Subcutaneous abdominal adipose tissue (tissue), 5 donors: Measurements from ENCODE around the gene FREM1.

Source experiments
- H3K27ac ChIP-seq: one replicate; pipeline ENCODE4 v1.7.0; 2013; ENCODE audit warnings: low read depth, mild to moderate bottlenecking, inconsistent platforms, low read length, moderate library complexity
- H3K27me3 ChIP-seq, 5 donors: one replicate each; pipeline ENCODE4 v1.7.0; 2013; ENCODE audit warnings: low read length in 5 of 5, inconsistent platforms in 1 of 5; ENCODE audit not compliant: control insufficient read depth in 5 of 5, insufficient read depth in 4 of 5
- H3K36me3 ChIP-seq, 5 donors: one replicate each; pipeline ENCODE4 v1.7.0; 2013; ENCODE audit warnings: low read length in 5 of 5; ENCODE audit not compliant: control insufficient read depth in 5 of 5, insufficient read depth in 5 of 5
- H3K4me1 ChIP-seq, 5 donors: one replicate each; pipeline ENCODE4 v1.7.0; 2013; ENCODE audit warnings: low read length in 5 of 5, mild to moderate bottlenecking in 3 of 5, moderate library complexity in 1 of 5; ENCODE audit not compliant: control insufficient read depth in 5 of 5, insufficient read depth in 5 of 5
- H3K4me3 ChIP-seq, 5 donors: one replicate each; pipeline ENCODE4 v1.7.0; 2013; ENCODE audit warnings: low read length in 5 of 5, low read depth in 1 of 5
- H3K9ac ChIP-seq, 5 donors: one replicate each; pipeline ENCODE4 v1.7.0; 2013; ENCODE audit warnings: low read length in 5 of 5, mild to moderate bottlenecking in 4 of 5, moderate library complexity in 3 of 5
- H3K9me3 ChIP-seq, 5 donors: one replicate each; pipeline ENCODE4 v1.7.0; 2013; ENCODE audit warnings: low read length in 5 of 5; ENCODE audit not compliant: control insufficient read depth in 5 of 5
- donor health status: healthy.
- donor health status: healthy.
- donor health status: healthy.
- donor health status: healthy.
- donor health status: healthy.

The FREM1 gene

GRCh38 chr9:14780251-14780650, 130.0 kb downstream of the FREM1 start:
- Histone ChIP-seq H3K36me3 (peaks cover 5 to 17% (median 12%) of the 10 kb centered on the region in 5 donors), H3K9ac (peak overlapping the region in 1 of 5 donors; percentile 27), H3K9me3 (no peaks in the 10 kb centered on the region), H3K27me3 (no peaks in the 10 kb centered on the region), H3K27ac (peak overlapping the region; percentile 72), H3K4me1 (peaks cover 0 to 13% (median 9%) of the 10 kb centered on the region in 5 donors), H3K4me3 (peak overlapping the region in 2 of 5 donors; percentile 26 to 36)

DNA sequence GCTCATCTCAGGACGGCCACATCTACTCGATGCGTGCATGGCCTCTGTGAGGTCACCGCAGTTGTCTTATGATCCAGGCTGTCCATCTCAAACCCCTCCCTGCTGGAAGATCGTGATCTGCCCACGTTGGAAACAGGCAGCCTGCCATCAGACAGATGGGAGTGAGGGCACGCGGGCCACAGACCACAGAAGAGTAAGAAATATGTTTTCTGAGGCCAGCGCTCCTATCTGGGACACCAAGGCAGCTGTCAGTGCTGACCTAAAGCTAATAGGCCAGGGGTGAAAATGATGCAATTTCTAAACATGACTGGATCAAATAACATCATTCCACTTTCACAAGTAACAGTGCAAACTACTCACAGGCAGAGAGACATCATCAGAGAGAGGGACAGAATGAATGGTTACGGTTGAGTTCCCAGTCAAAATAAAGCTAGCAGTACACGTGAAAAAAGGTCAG, 130.6 kb downstream of the FREM1 start:
- peaks cover 5 to 17% (median 12%) of the 10 kb centered on the region in 5 donors for H3K36me3 ChIP-seq
- no peaks in the 10 kb centered on the region for H3K9me3 ChIP-seq
- H3K4me3 ChIP-seq = peak overlapping the region in 2 of 5 donors; percentile 26 to 36
- H3K4me1 ChIP-seq = peaks cover 0 to 13% (median 11%) of the 10 kb centered on the region in 5 donors
- no peak overlapping the region for H3K9ac ChIP-seq
- peak overlapping the region; percentile 72 for H3K27ac ChIP-seq
- no peaks in the 10 kb centered on the region for H3K27me3 ChIP-seq

GRCh38 chr9:14778565-14778964, 131.7 kb downstream of the FREM1 start:
- Histone ChIP-seq H3K9me3 (no peaks in the 10 kb centered on the region), H3K27ac (no peak overlapping the region), H3K4me3 (no peak overlapping the region), H3K36me3 (peaks cover 3 to 15% (median 8%) of the 10 kb centered on the region in 5 donors), H3K4me1 (peaks cover 0 to 18% (median 12%) of the 10 kb centered on the region in 5 donors), H3K27me3 (no peaks in the 10 kb centered on the region), H3K9ac (no peak overlapping the region)

DNA sequence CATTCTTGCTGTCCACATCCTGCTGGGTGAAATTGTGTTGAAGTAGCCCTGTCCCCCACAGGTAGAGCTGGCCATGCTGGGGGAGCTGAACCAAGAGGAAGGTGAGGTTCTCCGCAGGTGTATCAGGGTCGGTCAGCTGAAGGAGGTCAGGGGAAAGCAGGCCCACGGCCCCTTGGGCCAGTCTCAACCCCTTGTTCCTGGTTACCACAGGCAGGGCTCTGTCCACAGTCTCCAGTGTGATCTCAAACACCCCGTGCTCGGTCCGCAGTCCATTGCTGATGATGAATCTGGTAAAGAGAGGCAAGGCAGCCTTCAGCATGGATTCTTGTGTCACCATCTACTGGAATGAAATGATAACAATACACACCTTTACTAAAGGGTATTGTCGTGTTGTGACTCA, 134.3 kb downstream of the FREM1 start:
- H3K36me3 ChIP-seq = peaks cover 3 to 5% (median 4%) of the 10 kb centered on the region in 5 donors
- H3K4me1 ChIP-seq = peaks cover 0 to 18% (median 8%) of the 10 kb centered on the region in 5 donors
- H3K9ac ChIP-seq = no peak overlapping the region
- H3K27ac ChIP-seq = no peak overlapping the region
- no peaks in the 10 kb centered on the region for H3K9me3 ChIP-seq
- H3K27me3 ChIP-seq = no peaks in the 10 kb centered on the region
- no peak overlapping the region for H3K4me3 ChIP-seq

DNA sequence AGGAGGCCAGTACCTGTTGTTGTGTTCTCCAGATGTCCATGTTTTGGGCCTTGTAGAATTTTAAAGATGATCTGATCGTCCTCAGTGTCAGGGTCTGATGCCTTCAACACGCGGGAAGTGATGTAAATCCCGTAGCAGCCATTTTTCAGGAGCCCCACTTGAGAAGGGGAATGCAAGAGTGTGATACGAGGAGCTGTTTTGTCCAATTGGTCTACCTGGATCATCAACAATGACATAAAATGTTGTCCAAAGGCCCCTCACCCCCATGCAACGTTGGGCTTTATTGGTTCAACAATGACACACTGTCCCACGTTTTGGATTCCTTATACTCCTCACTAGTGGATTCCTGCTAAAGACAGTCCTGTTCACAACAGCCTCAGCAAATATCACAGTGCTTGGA, 139.6 kb downstream of the FREM1 start:
- Histone ChIP-seq H3K27ac (no peak overlapping the region), H3K4me3 (no peak overlapping the region), H3K9ac (no peak overlapping the region), H3K27me3 (no peaks in the 10 kb centered on the region), H3K9me3 (no peaks in the 10 kb centered on the region), H3K4me1 (peaks cover 0 to 9% (median 3%) of the 10 kb centered on the region in 5 donors), H3K36me3 (peaks cover under 1 to 14% (median 6%) of the 10 kb centered on the region in 5 donors)

DNA sequence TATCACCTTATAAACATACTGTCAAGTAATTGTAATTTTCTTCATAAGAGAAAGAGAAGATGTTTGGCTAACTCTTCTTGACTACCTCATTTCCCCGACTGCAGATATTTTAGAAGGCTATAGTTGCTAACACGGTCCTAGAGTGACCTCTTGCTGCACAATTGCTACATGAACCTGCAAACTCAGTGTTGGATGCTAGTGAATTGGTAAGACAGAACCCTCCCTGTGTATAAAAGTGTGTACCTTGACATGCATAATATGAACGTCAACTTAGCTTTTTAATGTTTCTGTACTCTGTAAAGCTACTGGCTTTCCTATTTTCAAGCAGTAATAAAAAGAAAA, 141.0 kb downstream of the FREM1 start:
- no peak overlapping the region for H3K9ac ChIP-seq
- H3K27ac ChIP-seq = no peak overlapping the region
- H3K9me3 ChIP-seq = no peaks in the 10 kb centered on the region
- H3K36me3 ChIP-seq = peaks cover 0 to 20% (median 6%) of the 10 kb centered on the region in 5 donors
- H3K4me3 ChIP-seq = no peak overlapping the region
- H3K4me1 ChIP-seq = peaks cover 0 to 8% (median 3%) of the 10 kb centered on the region in 5 donors
- no peaks in the 10 kb centered on the region for H3K27me3 ChIP-seq

GRCh38 chr9:14768405-14769229, 141.6 kb downstream of the FREM1 start:
- Histone ChIP-seq H3K9me3 (no peaks in the 10 kb centered on the region), H3K4me3 (no peak overlapping the region), H3K4me1 (peaks cover 0 to 5% (median 0%) of the 10 kb centered on the region in 5 donors), H3K27ac (no peak overlapping the region), H3K9ac (no peak overlapping the region), H3K36me3 (peaks cover 0 to 20% (median 6%) of the 10 kb centered on the region in 5 donors), H3K27me3 (no peaks in the 10 kb centered on the region)

DNA sequence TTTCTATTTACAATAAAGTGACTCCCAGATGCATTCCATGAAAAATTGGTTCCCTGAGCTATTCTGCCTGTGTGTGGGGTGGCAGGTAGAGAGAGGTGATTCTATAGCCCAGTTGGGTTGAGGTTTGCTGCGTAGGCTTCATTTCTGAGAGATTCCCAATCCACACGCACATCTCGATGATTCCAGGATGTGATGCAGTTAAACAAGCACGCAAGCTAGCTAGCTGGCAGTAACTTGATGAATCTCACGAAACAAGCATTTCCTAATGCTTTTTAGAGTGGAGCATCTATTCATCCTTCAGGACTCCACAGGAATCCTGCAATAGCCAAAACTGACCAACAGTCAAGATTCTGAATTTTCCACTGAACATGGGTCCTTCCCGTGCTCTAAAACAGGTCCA, 143.9 kb downstream of the FREM1 start:
- Histone ChIP-seq H3K36me3 (peaks cover 0 to 20% (median 7%) of the 10 kb centered on the region in 5 donors), H3K4me1 (peaks cover 0 to 5% (median 0%) of the 10 kb centered on the region in 5 donors), H3K9me3 (no peaks in the 10 kb centered on the region), H3K27ac (no peak overlapping the region), H3K9ac (no peak overlapping the region), H3K4me3 (no peak overlapping the region), H3K27me3 (no peaks in the 10 kb centered on the region)

DNA sequence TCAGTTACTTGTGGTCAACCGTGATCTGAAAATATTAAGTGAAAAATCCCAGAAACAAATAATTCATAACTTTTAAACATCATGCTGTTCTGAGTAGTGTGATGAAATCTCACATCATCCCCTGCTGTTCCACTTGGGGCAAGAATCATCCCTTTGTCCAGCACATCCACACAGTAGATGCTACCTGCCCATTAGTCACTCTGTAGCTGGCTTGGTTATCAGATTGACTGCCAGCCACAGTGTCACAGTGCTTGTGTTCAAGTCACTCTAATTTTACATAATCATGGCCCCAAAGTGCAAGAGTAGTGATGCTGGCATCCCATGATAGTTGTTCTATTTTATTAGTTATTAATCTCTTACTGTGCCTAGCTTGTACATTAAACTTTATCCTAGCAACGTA, 148.6 kb downstream of the FREM1 start:
- H3K27me3 ChIP-seq = no peaks in the 10 kb centered on the region
- H3K9me3 ChIP-seq = no peaks in the 10 kb centered on the region
- no peak overlapping the region for H3K9ac ChIP-seq
- H3K27ac ChIP-seq = no peak overlapping the region
- H3K4me3 ChIP-seq = no peak overlapping the region
- no peaks in the 10 kb centered on the region for H3K4me1 ChIP-seq
- H3K36me3 ChIP-seq = peaks cover 0 to 15% (median 5%) of the 10 kb centered on the region in 5 donors

DNA sequence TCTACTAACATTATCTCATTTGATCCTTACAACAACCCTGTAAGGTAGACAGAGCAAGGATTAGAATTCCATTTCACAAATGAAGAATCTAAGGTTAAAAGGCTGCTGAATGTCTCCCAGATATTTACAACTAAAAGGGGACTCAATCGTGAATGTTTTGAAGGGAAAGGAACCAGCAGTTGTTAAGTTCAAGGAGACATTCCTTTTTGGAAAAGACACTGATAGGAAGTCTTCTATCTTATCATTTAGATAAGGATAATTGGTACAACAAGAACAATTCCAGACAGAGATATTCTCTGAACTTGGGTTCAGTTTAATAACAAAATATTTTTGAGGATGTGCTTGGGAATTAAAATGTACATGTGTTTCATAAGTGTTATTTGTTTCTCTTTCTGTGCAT, 150.2 kb downstream of the FREM1 start:
- no peaks in the 10 kb centered on the region for H3K9me3 ChIP-seq
- no peaks in the 10 kb centered on the region for H3K4me1 ChIP-seq
- H3K4me3 ChIP-seq = no peak overlapping the region
- no peaks in the 10 kb centered on the region for H3K27me3 ChIP-seq
- peaks cover 4 to 12% (median 5%) of the 10 kb centered on the region in 5 donors for H3K36me3 ChIP-seq
- no peak overlapping the region for H3K27ac ChIP-seq
- H3K9ac ChIP-seq = no peak overlapping the region
